Measurements from ENCODE around the gene KRT74.

KRT74 gene

DNA sequence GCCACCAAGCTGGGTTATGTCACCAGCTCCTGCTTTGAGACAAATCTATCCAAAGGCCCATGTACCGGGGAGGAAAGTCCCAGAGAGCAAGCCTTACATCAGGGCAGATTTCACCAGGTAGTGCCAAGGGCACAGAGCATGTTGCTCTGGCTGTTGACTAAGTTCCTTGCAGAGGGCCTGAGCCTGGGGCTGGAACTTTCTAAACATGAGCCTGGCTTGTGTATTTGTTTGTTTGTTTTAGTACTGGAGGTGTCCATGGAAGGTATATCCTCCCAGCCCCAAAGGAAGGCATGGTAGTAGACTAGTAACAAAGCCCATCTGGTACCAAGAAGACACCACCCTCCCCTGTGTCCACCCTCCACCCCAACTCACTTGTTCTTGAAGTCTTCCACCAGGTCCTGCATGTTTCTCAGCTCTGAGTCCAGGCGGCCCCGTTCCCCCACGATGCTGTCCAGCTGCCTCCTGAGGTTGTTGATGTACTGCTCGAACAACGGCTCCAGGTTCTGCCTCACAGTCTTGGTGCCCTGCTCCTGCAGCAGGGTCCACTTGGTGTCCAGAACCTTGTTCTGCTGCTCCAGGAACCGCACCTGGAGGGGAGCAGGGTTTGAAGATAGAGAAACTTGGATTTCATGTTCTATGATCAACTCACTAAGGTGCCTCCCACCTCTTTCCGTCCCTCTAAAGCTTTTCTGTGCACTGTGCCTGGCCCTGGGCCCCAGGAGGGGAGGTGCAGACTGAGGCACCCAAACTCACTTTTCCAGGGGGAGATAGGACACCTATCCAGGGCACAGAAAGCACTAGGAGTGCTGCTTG lies 54.9 kb downstream of the KRT74 start:
- DNase-seq, result no peak

DNA sequence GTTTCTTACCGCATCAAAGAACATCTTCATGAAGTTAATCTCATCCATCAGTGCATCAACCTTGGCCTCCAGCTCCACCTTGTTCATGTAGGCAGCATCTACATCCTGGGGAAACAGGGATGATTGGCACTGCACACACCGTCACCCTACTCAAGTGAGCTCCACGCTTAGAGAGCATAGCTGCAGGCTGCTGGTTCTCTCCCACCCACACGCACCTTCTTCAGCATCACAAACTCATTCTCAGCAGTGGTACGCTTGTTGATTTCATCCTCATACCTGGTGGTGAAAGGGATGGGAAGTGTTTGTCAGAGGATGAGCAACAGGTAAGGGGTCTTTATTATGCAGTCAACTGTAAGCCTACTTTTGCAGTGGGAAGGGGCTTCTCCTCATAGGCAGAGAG lies 55.8 kb downstream of the KRT74 start:
- no peak for DNase-seq

DNA sequence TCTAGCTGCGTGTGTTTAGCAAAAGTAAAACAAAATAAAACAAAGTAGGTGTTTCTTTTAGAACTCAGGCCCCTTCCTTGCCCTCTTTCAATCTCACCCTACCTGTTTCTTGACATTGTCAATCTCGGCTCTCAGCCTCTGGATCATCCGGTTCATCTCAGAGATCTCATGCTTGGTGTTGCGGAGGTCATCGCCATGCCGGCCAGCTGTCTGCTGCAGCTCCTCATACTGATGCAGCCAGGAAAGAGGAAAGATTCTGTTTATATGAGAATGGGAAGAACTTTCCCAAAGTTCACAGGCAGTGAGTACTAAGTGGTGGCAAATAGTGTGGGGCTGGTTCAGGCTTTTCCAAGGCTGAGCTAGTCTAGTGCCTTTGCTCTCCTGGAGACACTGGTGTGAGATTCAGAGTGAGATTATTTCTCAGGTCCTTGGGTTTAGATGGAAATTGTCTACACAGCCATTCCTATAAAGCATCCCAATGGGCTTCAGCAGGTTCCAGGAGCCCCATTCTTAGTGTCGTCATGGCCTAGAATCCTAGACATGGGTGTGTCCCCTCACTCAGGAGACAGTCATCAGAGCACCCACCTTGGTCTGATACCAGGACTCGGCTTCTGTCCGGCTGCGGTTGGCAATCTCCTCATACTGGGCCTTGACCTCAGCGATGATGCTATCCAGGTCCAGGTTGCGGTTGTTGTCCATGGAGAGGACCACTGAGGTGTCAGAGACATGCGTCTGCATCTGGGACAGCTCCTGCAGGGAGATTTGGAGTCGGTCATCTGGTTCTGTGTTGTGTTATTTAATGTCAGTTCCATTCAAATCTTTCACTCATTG lies 56.4 kb downstream of the KRT74 start:
- DNase-seq, result no peak

DNA sequence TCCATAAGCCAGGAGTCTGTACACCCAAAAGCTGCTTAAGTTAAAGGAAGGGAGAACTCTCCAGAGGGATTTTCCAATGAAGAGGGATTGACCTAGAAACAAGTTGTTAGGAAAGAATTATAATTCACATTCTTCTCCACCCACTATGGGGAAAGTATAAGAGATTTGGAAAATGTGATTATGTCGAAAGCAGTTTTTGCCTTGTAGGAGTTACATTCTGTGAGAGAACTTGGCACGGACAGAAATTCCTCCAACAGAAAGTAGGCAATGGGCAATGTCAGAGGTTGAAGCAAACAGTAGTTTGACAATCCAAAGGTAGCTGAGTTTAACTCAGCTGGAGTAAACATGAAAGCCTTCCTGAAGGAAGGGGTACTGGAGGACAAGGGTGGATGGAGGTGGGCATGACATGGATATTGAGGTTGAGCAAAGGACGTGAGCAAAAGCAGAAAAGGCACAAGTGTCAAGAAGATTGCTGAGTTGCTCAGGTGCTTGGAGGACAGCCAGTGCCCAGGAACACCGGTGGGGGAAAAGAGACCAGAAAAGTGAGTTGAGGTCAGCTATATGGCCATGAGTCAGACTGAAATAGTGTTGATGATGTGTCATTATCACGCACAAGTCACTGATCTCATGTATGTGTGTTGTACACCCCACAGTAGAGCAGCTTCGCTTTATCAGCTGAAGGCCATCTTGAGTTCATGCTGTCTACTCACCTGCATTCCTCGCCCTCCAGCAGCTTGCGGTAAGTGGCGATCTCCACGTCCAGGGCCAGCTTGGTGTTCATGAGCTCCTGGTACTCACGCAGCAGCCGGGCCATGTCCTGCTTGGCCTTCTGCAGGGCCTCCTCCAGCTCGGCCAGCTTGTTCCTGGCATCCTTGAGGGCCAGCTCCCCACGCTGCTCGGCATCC lies 57.5 kb downstream of the KRT74 start:
- DNase-seq, result no peak
